ENCODE measurements around the gene ZNF804A. TPM values are rescaled to one million over a fixed set of nuclear protein-coding genes. Genes with fewer than 3 reads are reported as not detected.

The ZNF804A gene
- total RNA-seq = under 1 TPM in 2 of 3 donors, not detected in 1; 0.12 to 0.25 TPM
- 0.95 TPM for total RNA-seq (2013)

- DNase-seq = peak; percentile 6 to 16
- 2% methylated on average over 88 of the region's 88 CpGs for WGBS (ENCODE audit: insufficient coverage)
- H3K4me3 ChIP-seq (ENCODE audit: low read length) = peak within 1 kb of the TSS; percentile 34
- H3K9me3 ChIP-seq (ENCODE audit: control insufficient read depth, insufficient read depth, low read length) = no peaks in the 10 kb centered on the region
- Mint-ChIP-seq H3K4me1 (no peaks in the 10 kb centered on the region), H3K9me3 (peaks cover 0 to 3% of the 10 kb centered on the region in 2 donors), H3K27ac (no peak within 1 kb of the TSS), H3K4me3 (peak within 1 kb of the TSS; percentile 45), H3K36me3 (peaks cover 19% of the 10 kb centered on the region), H3K27me3 (ENCODE audit: low read depth in 2 of 2) (peaks cover 24 to 39% of the 10 kb centered on the region in 2 donors)
- H3K36me3 ChIP-seq (ENCODE audit: control insufficient read depth, insufficient read depth, low read length) = no peaks in the 10 kb centered on the region
- ATAC-seq = peak in 2 of 3 donors; percentile 50 to 65
- peaks cover 18% of the 10 kb centered on the region for H3K27me3 ChIP-seq (ENCODE audit: control insufficient read depth, insufficient read depth, low read length)
- TF ChIP-seq, protein P1, sequence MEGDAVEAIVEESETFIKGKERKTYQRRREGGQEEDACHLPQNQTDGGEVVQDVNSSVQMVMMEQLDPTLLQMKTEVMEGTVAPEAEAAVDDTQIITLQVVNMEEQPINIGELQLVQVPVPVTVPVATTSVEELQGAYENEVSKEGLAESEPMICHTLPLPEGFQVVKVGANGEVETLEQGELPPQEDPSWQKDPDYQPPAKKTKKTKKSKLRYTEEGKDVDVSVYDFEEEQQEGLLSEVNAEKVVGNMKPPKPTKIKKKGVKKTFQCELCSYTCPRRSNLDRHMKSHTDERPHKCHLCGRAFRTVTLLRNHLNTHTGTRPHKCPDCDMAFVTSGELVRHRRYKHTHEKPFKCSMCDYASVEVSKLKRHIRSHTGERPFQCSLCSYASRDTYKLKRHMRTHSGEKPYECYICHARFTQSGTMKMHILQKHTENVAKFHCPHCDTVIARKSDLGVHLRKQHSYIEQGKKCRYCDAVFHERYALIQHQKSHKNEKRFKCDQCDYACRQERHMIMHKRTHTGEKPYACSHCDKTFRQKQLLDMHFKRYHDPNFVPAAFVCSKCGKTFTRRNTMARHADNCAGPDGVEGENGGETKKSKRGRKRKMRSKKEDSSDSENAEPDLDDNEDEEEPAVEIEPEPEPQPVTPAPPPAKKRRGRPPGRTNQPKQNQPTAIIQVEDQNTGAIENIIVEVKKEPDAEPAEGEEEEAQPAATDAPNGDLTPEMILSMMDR (IDR thresholded peaks at IDR 0.05) = no peak
- intact Hi-C loops (cut with micrococcal nuclease) = no loop called here
- peak within 1 kb of the TSS; percentile 66 for H3K27ac ChIP-seq (ENCODE audit: low read length)
- peaks cover 6% of the 10 kb centered on the region for H3K4me1 ChIP-seq (ENCODE audit: control insufficient read depth, insufficient read depth, low read length)
Measured at GRCh38 chr2:184598316-184599053, at the start of gene ZNF804A. ZNF804A (plus strand) TSS chr2:184598529; CDS start chr2:184598960, 431 bp downstream.

DNA sequence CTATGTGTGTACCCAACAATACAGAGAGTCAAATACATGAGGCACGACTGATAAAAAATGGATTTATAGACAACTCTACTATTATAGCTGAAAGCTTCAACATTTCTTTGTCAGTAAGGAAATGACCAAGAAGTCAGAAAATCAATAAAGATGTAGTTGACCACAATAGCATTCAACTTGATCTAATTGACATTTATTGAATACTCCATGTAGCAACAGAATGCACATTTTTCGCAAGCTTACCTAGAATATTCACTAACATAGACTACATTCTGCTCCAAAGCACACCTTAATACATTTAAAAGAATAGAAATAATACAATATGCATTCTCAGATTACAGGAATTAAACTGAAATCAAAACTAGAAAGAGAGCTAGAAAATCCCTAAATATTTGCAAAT, 49.2 kb upstream of the ZNF804A start:
- no peaks in the 10 kb centered on the region for H3K27me3 Mint-ChIP-seq (ENCODE audit: low read depth in 2 of 2)
- no peak overlapping the region for H3K4me3 Mint-ChIP-seq
- Histone ChIP-seq H3K4me1 (ENCODE audit: control insufficient read depth, insufficient read depth, low read length) (no peaks in the 10 kb centered on the region), H3K36me3 (ENCODE audit: control insufficient read depth, insufficient read depth, low read length) (no peaks in the 10 kb centered on the region), H3K4me3 (ENCODE audit: low read length) (no peak overlapping the region), H3K27ac (ENCODE audit: low read length) (no peak overlapping the region), H3K27me3 (ENCODE audit: control insufficient read depth, insufficient read depth, low read length) (no peaks in the 10 kb centered on the region), H3K9me3 (ENCODE audit: control insufficient read depth, insufficient read depth, low read length) (no peaks in the 10 kb centered on the region)
- H3K27ac Mint-ChIP-seq = no peak overlapping the region
- no peaks in the 10 kb centered on the region for H3K36me3 Mint-ChIP-seq
- ATAC-seq (no peak), DNase-seq (no peak)
- TF ChIP-seq, protein P1 (IDR thresholded peaks at IDR 0.05) = no peak
- no peaks in the 10 kb centered on the region for H3K4me1 Mint-ChIP-seq
- intact Hi-C loops (cut with micrococcal nuclease) = no loop called here
- WGBS (ENCODE audit: insufficient coverage) = 83% methylated on average over 1 of the region's 2 CpGs
- H3K9me3 Mint-ChIP-seq = peaks cover 10 to 11% of the 10 kb centered on the region in 2 donors

- no peak for ATAC-seq
- TF ChIP-seq, protein P1 (IDR thresholded peaks at IDR 0.05) = no peak
- Histone ChIP-seq H3K27ac (ENCODE audit: low read length) (no peak overlapping the region), H3K9me3 (ENCODE audit: control insufficient read depth, insufficient read depth, low read length) (no peaks in the 10 kb centered on the region), H3K4me1 (ENCODE audit: control insufficient read depth, insufficient read depth, low read length) (no peaks in the 10 kb centered on the region), H3K36me3 (ENCODE audit: control insufficient read depth, insufficient read depth, low read length) (no peaks in the 10 kb centered on the region), H3K27me3 (ENCODE audit: control insufficient read depth, insufficient read depth, low read length) (no peaks in the 10 kb centered on the region), H3K4me3 (ENCODE audit: low read length) (no peak overlapping the region)
- Mint-ChIP-seq H3K4me1 (no peaks in the 10 kb centered on the region), H3K27ac (no peak overlapping the region), H3K27me3 (ENCODE audit: low read depth in 2 of 2) (no peaks in the 10 kb centered on the region), H3K36me3 (no peaks in the 10 kb centered on the region), H3K9me3 (peaks cover 9 to 10% of the 10 kb centered on the region in 2 donors), H3K4me3 (no peak overlapping the region)
- 67% methylated on average over 1 of the region's 1 CpG for WGBS (ENCODE audit: insufficient coverage)
- intact Hi-C loops (cut with micrococcal nuclease) = no loop called here
- no peak for DNase-seq
Measured at GRCh38 chr2:184551626-184552025, 46.7 kb upstream of the ZNF804A start.

DNA sequence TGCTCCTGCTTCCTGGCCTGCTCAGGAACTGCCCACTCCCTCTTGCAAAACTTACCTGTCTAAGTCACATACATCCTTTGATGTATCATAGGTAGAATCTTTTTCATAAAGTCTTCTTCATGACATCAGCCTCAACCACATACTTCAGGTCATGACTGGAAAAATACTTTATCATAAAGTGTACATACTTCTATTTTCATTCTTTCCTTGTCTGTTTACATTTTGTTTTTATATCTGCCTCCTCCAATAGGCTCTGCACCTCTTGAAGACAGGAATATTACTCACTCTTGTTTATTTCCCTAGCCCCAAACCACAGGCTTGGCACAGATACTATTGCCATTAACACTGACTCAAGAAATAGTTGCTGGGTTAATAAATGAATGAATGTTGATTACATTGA, 43.6 kb upstream of the ZNF804A start:
- no peaks in the 10 kb centered on the region for H3K36me3 Mint-ChIP-seq
- H3K4me1 ChIP-seq (ENCODE audit: control insufficient read depth, insufficient read depth, low read length) = no peaks in the 10 kb centered on the region
- TF ChIP-seq, protein P1 (IDR thresholded peaks at IDR 0.05) = no peak
- no peak overlapping the region for H3K4me3 ChIP-seq (ENCODE audit: low read length)
- H3K9me3 ChIP-seq (ENCODE audit: control insufficient read depth, insufficient read depth, low read length) = no peaks in the 10 kb centered on the region
- intact Hi-C loops (cut with micrococcal nuclease) = no loop called here
- ATAC-seq (no peak), DNase-seq (no peak)
- H3K27me3 ChIP-seq (ENCODE audit: control insufficient read depth, insufficient read depth, low read length) = no peaks in the 10 kb centered on the region
- H3K27me3 Mint-ChIP-seq (ENCODE audit: low read depth in 2 of 2) = no peaks in the 10 kb centered on the region
- no peaks in the 10 kb centered on the region for H3K36me3 ChIP-seq (ENCODE audit: control insufficient read depth, insufficient read depth, low read length)
- H3K4me3 Mint-ChIP-seq = no peak overlapping the region
- H3K4me1 Mint-ChIP-seq = no peaks in the 10 kb centered on the region
- H3K27ac ChIP-seq (ENCODE audit: low read length) = no peak overlapping the region
- H3K9me3 Mint-ChIP-seq = peaks cover 14% of the 10 kb centered on the region in 2 donors
- H3K27ac Mint-ChIP-seq = no peak overlapping the region
